ENCODE results near the gene PER3. TPM values are rescaled to one million over a fixed set of nuclear protein-coding genes. Genes with fewer than 3 reads are reported as not detected.

Gene PER3
- total RNA-seq, 1 experiment from 2014 or later = 5.8 TPM

GRCh38 chr1:7781923-7782495 is 2.1 kb upstream of the PER3 start:
- TF ChIP-seq TCF7L2 (IDR thresholded peaks at IDR 0.05; ENCODE audit: borderline replicate concordance, extremely low read depth, insufficient read depth, insufficient read length) (no peak), POLR2AphosphoS5 (IDR thresholded peaks at IDR 0.05; ENCODE audit: low read depth, low read length) (no peak), YY1 (IDR thresholded peaks at IDR 0.05; ENCODE audit: extremely low read depth, insufficient replicate concordance, low read depth, low read length) (no peak), SIN3A (IDR thresholded peaks at IDR 0.05; ENCODE audit: low read depth) (no peak), SRF (IDR thresholded peaks at IDR 0.05; ENCODE audit: low read depth) (no peak), JUND (IDR thresholded peaks at IDR 0.05) (no peak), MAX (IDR thresholded peaks at IDR 0.05) (no peak)
- Histone ChIP-seq H4K20me1 (ENCODE audit: insufficient read depth) (no peaks in the 10 kb centered on the region), H3K9me2 (ENCODE audit: insufficient read depth) (no peaks in the 10 kb centered on the region), H3K9me3 (ENCODE audit: control insufficient read depth in 1 of 2, insufficient read depth in 1 of 2, low read depth in 1 of 2, low read length in 2 of 2) (no peaks in the 10 kb centered on the region), H3K4me2 (ENCODE audit: low read length) (no peak overlapping the region), H3K27me3 (ENCODE audit: insufficient read depth, low read length) (no peaks in the 10 kb centered on the region), H3K36me3 (ENCODE audit: control insufficient read depth in 1 of 2, insufficient read depth in 2 of 2, low read length in 2 of 2) (peaks cover 11% of the 10 kb centered on the region in 2 experiments; a peak in 3 of 4 replicates), H2AFZ (ENCODE audit: low read depth, low read length, poor library complexity, severe bottlenecking) (no peak overlapping the region), H3K4me3 (replicated peaks in 1 of 2; ENCODE audit: low read depth in 1 of 2, low read length in 2 of 2) (no peak overlapping the region), H3K27ac (ENCODE audit: low read depth, low read length) (no peak overlapping the region), H3K4me1 (ENCODE audit: control insufficient read depth in 1 of 2, insufficient read depth in 2 of 2, low read length in 2 of 2) (peaks cover 0 to 13% of the 10 kb centered on the region in 2 experiments; a peak in 3 of 4 replicates), H3K79me2 (ENCODE audit: insufficient read depth, low read length) (no peaks in the 10 kb centered on the region; the same call in 1 of the 2 replicates), H3K9ac (ENCODE audit: low read length) (no peak overlapping the region)
- BruUV-seq (replicated peaks) = no TSS peak
- no peak for ATAC-seq
- DNase-seq (ENCODE audit: low read depth, low spot score) = no peak
- RAD21 ChIA-PET (ENCODE audit: low non-redundant PET in 1 of 2, low total read pairs in 2 of 2, uncharacterized antibody in 2 of 2, unreplicated experiment in 2 of 2) = no interaction called here
- POLR2A ChIA-PET = no interaction called here
- CTCF ChIA-PET = no interaction called here
- intact Hi-C loops (cut with micrococcal nuclease) = loop anchor here (5.0 kb wide), 1 partner anchor 180 kb away; the partner anchor contains the start of gene PARK7

DNA sequence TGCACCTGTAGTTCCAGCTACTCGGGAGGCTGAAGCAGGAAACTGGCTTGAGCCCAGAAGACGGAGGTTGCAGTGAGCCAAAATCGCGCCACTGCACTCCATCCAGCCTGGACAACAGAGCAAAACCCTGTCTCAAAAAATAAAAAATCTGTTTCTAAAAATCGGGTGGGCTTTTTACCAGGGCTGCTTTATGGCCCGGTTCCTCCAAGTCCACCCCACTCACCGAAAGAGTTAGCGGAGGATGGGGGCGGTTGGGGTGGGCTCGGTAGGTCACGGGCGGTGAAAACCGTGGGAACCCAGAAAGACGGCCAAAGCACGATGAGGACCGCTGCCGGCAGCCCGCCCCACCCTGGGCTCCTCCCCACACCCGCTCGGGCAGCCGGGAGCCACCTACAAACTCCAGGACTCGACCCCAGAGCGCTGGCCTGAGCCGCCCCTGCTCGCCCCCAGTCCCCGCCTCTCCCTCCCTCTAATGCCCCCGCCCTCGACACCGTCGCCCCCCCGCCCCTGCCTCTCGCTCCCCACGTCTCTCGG is 846 bp upstream of the PER3 start:
- intact Hi-C loops (cut with micrococcal nuclease) = loop anchor here (5.0 kb wide), 1 partner anchor 179 kb away; the partner anchor contains the start of gene PARK7

More for the DNA sequence above, 846 bp upstream of the PER3 start:
- TF ChIP-seq EGR1 (IDR thresholded peaks at IDR 0.05; ENCODE audit: low read depth) (no peak), ZBTB33 (IDR thresholded peaks at IDR 0.05; ENCODE audit: extremely low read depth, insufficient replicate concordance, low read length) (no peak), TCF7L2 (IDR thresholded peaks at IDR 0.05; ENCODE audit: borderline replicate concordance, extremely low read depth, insufficient read depth, insufficient read length) (no peak), ZFX (IDR thresholded peaks at IDR 0.05) (no peak), JUND (IDR thresholded peaks at IDR 0.05) (no peak), SRF (IDR thresholded peaks at IDR 0.05; ENCODE audit: low read depth) (no peak), CBX3 (IDR thresholded peaks at IDR 0.05; ENCODE audit: low read depth) (no peak), YY1 (IDR thresholded peaks at IDR 0.05; ENCODE audit: extremely low read depth, insufficient replicate concordance, low read depth, low read length) (no peak), EZH2 (IDR thresholded peaks at IDR 0.05) (no peak)
- peak overlapping the region; percentile 38 to 46 for H3K4me3 ChIP-seq (replicated peaks in 1 of 2; ENCODE audit: low read depth in 1 of 2, low read length in 2 of 2)
- H3K9me2 ChIP-seq (ENCODE audit: insufficient read depth) = no peaks in the 10 kb centered on the region
- H3K27me3 ChIP-seq (ENCODE audit: insufficient read depth, low read length) = no peaks in the 10 kb centered on the region
- no peaks in the 10 kb centered on the region for H3K9me3 ChIP-seq (ENCODE audit: control insufficient read depth in 1 of 2, insufficient read depth in 1 of 2, low read depth in 1 of 2, low read length in 2 of 2)
- peak overlapping the region; percentile 26; the same call in 1 of the 2 replicates for H3K27ac ChIP-seq (ENCODE audit: low read depth, low read length)
- BruUV-seq (replicated peaks) = TSS peak; percentile 86
- H3K4me1 ChIP-seq (ENCODE audit: control insufficient read depth in 1 of 2, insufficient read depth in 2 of 2, low read length in 2 of 2) = peaks cover 0 to 13% of the 10 kb centered on the region in 2 experiments; a peak in 3 of 4 replicates
- H4K20me1 ChIP-seq (ENCODE audit: insufficient read depth) = no peaks in the 10 kb centered on the region
- H2AFZ ChIP-seq (ENCODE audit: low read depth, low read length, poor library complexity, severe bottlenecking) = no peak overlapping the region
- H3K79me2 ChIP-seq (ENCODE audit: insufficient read depth, low read length) = no peaks in the 10 kb centered on the region
- DNase-seq (ENCODE audit: low read depth, low spot score) (no peak), ATAC-seq (peak; percentile 61)
- peaks cover under 1 to 11% of the 10 kb centered on the region in 2 experiments; a peak in 3 of 4 replicates for H3K36me3 ChIP-seq (ENCODE audit: control insufficient read depth in 1 of 2, insufficient read depth in 2 of 2, low read length in 2 of 2)
- ChIA-PET CTCF (no interaction called here), RAD21 (ENCODE audit: low non-redundant PET in 1 of 2, low total read pairs in 2 of 2, uncharacterized antibody in 2 of 2, unreplicated experiment in 2 of 2) (no interaction called here), POLR2A (interaction anchor here (0.7 to 0.8 kb wide), 2 partner anchors 14 to 27 kb away, joined by 3 read pairs; no protein-coding TSS in a partner anchor)
- peak overlapping the region; percentile 55 for H3K9ac ChIP-seq (ENCODE audit: low read length)
- peak overlapping the region; percentile 76 for H3K4me2 ChIP-seq (ENCODE audit: low read length)

Data from HCT116 (cell line).